Activated CD8-positive, alpha-beta memory T cell treated with anti-CD3 and anti-CD28 coated beads for 24 hours (primary cell): ENCODE measurements around the gene ZIC4.
A peak's percentile ranks its signal among the peaks of the same experiment; 100 is the strongest.

Experiments
- DNase-seq: peaks from one replicate; pipeline ENCODE4 v3.0.0-alpha.2; 2020

ZIC4 gene

GRCh38 chr3:147417551-147418295 is 11.4 kb upstream of the ZIC4 start:
- DNase-seq, result no peak

GRCh38 chr3:147416931-147417330 is 10.6 kb upstream of the ZIC4 start:
- no peak for DNase-seq

DNA sequence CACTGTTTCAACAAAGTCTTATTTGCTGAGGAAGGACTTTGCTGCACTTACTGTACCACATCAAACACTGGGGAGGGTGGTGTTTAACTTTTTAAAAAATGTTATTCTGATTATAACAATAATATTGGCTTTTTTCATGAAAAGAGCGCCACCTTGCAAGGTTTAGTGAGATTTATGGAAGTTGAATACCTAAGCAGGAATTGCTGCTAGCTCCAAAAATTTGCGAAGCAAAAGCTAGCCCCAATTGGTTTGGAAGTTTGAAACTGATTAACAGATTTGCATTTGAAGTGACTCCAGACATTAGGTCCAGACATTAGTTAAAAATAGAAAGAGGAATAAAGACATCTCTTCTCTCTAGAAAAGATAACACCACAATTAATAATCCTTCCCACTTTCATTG is 9.5 kb upstream of the ZIC4 start:
- no peak for DNase-seq

GRCh38 chr3:147415286-147415685 is 8.9 kb upstream of the ZIC4 start:
- no peak for DNase-seq

DNA sequence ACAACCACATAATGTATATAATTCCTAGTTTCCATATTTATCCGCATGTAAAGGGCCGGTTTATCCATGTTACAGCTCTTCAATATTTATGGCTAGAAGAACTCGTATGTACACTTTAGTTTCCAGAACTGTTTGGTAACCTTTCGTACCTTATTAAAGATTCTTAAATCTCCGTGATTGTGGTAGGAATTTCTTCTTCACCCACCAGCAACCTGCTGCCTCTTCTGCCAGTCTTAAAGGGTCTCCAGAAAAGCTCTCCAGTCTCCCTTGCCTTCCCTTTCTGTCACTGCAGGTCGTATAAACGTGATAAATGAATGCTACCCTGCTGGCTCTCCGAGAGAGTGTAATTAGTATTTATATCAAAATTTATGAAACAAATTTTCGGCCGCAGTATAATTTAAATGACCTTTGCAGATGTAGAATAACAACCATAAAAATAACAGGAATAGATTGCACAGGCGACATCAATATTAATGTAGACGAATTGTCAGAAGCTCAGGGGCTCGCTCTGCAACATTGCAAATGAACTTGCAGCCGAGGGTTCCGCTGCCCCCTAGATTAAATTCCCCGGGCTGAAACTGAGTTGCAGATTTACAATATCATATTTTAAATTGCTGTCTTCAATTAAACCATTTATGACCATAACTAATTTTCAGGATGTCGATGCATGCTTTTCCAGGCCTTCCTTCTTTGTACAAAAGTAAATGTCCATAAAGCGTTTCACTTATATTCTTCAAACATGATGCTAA is 8.2 kb upstream of the ZIC4 start:
- no peak for DNase-seq

- DNase-seq, result no peak
Measured at GRCh38 chr3:147413686-147414389, 7.5 kb upstream of the ZIC4 start.

DNA sequence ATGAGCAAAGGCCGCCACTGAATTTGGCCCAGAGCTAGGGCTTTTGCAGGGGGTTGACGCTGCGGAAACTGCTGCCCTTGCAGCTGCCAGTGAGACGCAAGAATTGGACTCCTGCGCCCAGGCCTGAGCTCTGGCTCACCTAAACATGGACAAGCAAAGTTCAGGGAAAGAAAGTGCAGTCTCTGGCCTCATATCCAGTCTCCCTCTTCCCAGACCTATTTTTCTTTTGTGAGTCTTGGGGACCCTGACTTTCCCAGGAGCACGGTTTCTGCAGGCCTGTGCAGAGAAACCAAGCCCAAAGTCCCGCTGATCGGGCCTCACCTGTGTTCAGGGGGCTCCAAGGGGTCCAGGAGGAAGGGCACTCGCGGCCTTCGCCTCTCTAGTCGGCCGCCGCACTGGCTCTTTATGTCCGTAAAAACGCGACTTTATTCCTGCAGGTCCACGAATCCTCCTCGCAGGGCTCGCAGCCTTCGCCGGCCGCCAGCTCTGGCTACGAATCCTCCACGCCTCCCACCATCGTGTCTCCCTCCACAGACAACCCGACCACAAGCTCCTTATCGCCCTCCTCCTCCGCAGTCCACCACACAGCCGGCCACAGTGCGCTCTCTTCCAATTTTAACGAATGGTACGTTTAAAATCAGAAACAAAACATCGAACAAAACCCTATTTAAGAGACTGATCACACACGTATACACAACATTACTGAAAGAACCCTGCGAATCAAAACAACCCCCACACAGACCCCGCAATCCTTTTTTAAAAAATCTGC is 6.8 kb upstream of the ZIC4 start:
- DNase-seq, result no peak

- DNase-seq, result no peak
Measured at GRCh38 chr3:147412261-147412916, 6.0 kb upstream of the ZIC4 start.

- no peak for DNase-seq
Measured at GRCh38 chr3:147411815-147412241, 5.5 kb upstream of the ZIC4 start.

- DNase-seq, result no peak
Measured at GRCh38 chr3:147411238-147411814, 5.0 kb upstream of the ZIC4 start.

- no peak for DNase-seq
Measured at GRCh38 chr3:147410526-147411237, 4.3 kb upstream of the ZIC4 start.

- DNase-seq, result no peak
Measured at GRCh38 chr3:147410116-147410525, 3.8 kb upstream of the ZIC4 start.

GRCh38 chr3:147409143-147410115 is 3.1 kb upstream of the ZIC4 start, which contains the start of gene ZIC1:
ZIC1 (plus strand) TSS chr3:147409365; CDS start chr3:147410113, 748 bp downstream.
- DNase-seq, result no peak

DNA sequence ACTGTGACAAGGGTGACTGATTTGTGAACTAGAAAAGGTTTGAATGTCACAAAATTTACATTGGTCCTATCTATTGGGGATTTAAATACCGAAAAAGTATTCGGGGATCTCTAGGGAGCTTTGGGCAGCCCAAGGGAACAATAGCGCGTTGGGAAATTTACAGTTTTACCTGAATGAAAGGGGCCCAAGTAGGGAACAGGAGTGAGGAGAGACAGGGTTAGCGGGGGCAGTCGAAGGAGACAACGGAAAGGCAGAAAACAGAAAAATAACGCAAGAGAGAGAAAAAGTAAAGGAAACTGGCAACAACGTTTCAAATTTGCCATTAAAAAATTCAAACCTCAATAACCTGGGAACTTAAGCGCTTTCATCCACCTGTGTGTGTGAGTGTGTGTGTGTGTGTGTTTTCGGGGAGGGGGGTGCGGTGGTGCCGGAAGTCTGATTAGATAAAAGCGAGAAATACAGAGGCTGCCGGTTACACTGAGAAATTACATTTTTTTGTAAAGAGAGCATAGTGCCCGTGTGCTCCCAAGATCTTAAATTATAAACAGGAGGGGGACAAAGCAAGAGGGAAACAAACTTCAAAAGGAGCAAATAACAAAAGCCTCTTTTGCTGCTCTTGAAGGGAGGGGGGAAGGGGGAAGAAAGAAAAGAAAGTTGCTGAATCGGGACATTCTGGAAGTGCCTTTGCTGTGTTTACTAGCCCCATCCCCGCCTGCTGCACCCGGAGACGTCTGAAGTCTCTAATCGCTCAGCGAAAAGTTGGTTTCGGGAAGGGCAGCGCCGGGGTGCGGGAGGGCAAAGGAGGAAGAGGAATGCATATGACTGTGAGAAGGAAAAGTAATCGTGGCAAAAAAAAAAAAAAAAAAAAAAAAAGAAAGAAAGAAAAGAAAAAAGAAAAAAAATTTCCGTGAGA is 2.1 kb upstream of the ZIC4 start:
- DNase-seq, result no peak

DNA sequence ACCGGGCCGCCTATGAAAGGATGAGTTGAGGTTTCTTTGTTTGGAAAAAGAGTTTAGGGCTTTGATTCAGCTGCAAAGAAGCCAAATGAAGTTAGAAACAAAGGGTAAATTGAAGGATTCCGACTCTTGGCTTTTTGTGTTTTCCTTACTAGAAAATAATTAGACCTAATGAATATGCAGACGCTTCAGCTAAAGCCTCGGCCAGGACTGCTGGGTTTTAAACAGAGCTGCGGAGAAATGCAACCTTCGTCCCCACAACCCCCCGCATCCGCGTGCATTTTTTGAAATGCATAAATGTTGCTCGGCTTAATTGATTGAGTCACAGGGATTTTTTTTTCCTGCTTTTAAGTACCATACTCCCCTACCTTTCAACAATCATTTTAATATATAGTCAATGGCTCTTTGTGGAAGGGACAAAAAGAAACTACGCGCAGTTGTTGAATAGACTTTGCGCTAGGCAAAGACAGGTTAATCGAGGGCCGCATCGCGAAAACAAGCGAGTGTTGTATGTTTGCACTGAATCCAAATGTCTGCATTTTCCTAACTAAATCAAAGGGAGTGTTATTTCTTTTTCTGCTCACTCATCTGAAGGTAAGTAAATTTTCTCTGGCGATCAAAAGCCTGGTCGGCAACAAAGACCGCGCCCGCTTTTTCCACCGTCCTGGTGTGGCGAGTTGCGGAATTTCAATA is 1.3 kb upstream of the ZIC4 start:
- DNase-seq, result peak; percentile 26

- no peak for DNase-seq
Measured at GRCh38 chr3:147407114-147407497, 763 bp upstream of the ZIC4 start.

DNA sequence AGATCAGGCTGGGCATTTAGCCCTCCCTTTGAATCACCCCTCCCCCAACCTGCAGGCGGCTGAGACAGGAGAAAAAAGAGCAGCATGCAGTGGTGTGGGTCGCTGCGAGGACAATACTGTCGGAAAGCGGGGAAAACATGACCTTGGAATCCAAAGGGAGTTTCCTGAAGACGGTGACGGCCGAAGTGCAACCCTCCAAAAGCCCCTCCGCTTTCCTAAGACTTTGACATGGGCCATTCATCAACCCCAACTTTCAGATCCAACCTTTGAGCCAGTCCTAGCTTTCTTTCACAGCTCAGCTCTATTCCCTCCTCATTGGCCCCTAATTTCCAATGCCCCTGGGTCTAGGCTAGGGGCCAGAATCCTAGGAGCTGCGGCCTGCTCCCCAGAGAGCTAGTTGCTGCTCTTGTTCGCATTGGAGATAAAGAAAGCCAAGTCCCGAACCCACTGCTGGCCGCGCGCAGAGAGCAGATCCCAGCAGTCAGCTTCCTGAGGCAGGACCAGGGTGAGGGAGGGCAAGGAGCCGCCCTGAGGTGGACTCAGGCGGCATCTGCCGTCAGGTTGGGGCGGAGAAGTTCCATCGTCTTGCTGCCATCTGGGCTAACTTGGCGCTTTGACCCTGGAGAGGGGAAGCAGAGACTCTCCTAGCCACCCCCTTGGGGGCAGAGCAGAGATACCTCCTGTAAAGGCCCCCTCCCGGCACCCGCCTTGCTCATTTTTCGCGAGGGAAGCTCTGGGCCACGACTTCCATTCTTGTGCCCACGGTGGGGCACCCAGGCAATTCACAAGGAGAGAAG is 914 bp downstream of the ZIC4 start:
- peak; percentile 44 for DNase-seq
